GM21515 (cell line): ENCODE results near the gene CNR2.
"Not testable (repeated sequence)": the region's sequence is repeated elsewhere in the genome, so short reads cannot be mapped to it uniquely, and the experiment has no call there.

Experiments used
- ATAC-seq: cut with Tn5 transposase; IDR thresholded peaks from one replicate; pipeline ENCODE4 v1.9.1; 2021; ENCODE audit not compliant: unreplicated experiment

The CNR2 gene

GRCh38 chr1:23913212-23913880, at the start of gene CNR2:
TSS of gene CNR2 (minus strand) at chr1:23913362. CDS start at chr1:23875617, 37,745 bp downstream.
- no peak for ATAC-seq

DNA sequence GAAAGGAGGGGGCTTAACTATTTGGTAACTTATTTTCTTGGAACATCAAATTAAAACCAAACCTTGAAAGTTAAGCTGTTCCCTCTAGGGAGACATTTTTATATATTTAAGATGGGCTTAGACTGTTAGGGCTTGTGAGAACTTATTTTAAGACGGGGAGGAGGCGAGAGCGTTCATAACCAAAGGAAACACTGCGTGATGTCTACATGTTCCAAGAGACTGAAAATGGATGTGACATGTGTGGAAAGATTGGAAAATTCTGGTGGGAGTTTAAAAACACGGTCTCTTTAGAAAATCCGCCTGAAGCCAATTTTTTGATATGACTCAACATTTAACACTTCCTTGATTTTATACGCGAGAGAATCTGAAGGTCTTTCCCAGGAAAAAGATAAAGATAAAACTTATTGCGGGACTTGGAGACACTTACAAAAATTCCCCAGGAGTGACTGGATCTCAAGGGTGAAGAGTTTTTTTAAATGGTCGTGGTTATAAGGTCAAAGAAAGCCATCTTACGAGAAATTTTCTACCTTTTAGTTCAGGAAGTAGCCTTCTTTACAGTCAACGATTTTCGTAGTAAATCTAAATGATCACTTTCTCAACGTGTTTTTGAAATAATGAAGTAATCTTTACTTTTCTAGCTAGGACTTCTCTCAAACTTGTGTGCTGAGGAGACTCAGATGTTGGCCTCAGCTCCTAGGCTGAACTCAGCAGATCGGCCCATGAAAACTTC, 47.3 kb upstream of the CNR2 start:
- ATAC-seq: no peak

DNA sequence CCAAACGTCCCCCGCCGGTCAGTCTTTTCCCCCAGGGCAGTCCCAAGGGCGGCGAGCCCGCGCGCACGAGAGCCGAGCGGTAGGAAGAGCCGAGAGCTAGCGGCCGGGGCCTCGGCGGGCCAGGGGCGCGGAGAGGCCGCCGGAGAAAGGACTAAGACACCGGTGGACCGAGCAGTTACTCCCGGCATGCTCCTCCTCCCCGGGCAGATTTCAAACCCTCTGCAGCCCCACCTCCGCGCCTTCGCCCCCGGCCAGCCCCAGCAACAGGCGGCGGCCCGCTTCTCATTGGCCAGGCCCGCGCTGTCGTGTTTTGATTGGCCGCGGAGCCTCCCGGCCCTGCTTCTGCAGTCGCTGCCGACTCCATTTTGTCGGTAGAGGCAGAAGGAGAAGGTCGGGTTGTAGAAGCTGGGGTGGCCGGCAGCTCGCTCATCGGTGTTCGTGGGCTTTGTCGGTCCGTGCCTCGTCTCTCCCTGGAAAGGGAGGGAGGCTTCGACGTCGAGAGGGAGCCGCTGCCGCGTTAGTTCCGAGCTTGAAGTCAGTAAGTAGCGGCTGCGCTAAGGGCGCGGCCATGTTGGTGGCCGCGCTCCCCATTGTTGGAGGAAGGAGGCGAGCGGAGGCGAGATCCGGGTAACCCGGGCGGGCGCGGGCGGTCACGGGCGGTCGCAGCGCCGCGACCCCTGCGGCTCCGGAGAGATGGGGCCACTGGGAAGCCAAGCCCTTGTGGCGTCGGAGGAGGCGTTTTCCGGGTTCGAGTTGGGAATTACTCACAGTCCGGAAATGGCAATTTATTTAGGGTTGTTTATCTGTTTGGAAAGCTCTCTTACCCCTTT, 46.5 kb upstream of the CNR2 start, which contains the start of gene PNRC2:
TSS of gene PNRC2 (plus strand) at position 368 of the 830 bp plus-strand sequence. CDS start 1,630 bp downstream, outside the sequence.
- peak; percentile 65 for ATAC-seq

DNA sequence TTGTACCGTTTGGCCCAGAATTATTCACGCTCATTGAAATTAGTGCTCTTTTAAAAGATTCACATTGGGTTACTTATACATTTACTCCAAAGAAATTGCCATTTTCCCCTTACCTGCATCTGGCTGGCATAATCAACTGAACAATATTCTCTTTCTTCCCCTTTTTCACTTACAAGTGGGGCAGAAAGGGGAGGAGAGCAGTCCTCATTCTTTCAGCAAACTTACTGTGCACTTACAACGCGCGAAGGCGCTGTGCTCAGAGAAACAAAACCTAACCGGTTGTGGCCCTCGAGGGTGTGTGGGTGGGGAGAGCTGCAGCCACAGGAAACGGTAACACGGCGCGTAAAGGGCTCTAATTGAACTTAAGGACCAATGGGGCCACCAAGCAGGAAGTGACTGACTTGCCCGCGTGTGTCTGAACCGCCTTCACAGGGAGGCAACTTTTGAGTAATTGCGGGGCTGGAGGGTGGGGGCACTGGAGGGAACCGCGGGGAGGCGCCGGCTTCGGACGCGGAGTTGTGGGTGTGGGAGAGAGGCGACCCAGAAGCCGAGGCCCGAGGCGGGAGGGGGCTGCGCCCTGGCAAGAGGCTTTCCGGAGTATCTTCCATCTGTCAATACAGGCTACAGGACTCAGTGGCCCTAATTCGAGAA, 45.8 kb upstream of the CNR2 start:
- ATAC-seq: peak; percentile 63

- ATAC-seq: not testable (repeated sequence)
Observed at GRCh38 chr1:23958040-23958809, 45.1 kb upstream of the CNR2 start.

DNA sequence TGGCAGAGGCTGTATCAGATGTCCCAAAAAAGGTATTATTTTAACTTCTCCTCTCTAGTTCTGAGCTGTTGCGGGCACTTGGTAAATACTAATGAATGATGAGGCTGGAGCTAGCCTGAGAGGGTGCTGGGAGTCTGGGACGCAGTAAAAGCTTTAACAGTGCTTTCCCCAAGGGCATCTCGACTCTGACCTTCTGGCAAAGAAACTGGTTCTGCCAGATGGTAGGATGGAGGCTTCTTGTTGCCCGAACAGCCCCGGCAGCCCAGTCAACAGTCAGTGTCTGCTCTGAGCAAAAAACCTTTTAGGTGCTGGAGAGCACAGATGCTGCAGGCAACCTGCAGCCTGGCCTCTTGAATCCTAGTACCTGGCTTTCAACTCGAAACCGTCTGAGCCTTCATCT, 43.9 kb upstream of the CNR2 start:
- ATAC-seq: no peak

- no peak for ATAC-seq
Observed at GRCh38 chr1:23953020-23953419, 39.9 kb upstream of the CNR2 start.

DNA sequence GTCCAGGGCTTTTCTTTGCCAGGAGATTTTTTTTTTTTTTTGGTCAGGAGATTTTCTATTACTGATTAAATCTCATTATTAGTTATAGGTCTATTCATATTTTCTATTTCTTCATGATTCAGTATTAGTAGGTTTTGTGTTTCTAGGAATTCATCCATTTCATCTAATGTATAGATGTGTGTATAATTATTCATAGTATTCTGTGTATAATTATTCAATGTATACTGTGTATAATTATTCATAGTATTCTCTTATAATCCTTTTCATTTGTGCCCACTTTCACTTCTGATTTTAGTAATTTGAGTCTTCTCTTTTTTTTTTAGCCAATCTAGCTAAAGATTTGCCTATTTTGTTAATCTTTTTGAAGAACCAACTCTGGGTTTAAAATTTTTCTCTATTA, 34.2 kb upstream of the CNR2 start:
- ATAC-seq: no peak

GRCh38 chr1:23936481-23937176, 23.5 kb upstream of the CNR2 start:
- no peak for ATAC-seq

GRCh38 chr1:23931491-23931880, 18.3 kb upstream of the CNR2 start:
- ATAC-seq: no peak

DNA sequence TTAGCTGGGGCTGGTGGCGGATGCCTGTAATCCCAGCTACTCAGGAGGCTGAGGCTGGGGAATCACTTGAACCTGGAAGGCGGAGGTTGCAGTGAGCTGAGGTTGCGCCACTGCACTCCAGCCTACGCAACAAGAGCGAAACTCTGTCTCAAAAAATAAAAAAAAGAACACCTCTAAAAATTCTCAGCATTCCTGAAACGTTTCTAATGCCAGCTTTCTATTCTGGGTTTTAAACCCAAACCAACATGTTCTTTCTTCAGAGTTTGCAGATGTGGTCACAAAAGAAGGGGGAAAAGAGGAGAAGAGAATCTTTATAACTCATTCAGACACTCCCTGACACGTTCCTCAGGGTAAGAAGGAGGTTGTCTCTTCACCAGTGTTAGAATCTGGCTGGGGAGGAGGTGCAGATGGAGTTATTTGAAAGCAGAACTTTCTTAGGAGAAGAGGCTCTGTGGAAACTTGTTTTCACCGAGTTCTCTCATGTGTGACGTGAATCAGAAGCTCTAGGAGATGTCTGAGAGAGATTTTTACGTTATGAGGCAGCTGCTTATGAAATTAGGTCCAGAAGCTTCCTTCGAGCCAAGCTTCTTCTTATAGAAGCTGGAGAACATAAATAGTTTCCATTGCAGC, 17.8 kb upstream of the CNR2 start:
- no peak for ATAC-seq

DNA sequence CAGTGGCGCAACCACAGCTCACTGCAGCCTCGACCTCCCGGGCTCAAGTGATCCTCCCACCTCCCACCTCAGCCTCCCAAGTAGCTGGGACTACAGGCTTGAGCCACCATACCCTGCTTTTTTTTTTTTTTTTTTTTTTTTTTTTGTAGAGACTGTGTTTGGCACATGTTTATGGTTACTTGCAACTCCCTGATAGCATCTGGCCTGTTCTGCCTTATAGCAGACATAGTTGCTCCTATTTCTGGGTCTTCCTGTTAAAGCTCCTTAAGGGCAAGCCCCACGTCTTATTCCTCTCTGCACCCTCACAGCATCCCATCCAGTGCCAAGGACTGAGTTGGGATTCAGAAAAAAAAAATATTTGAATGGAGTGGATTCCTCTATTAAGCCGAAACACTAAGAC, 17.1 kb upstream of the CNR2 start:
- ATAC-seq: no peak

- no peak for ATAC-seq
Observed at GRCh38 chr1:23928789-23929188, 15.6 kb upstream of the CNR2 start.

- ATAC-seq: no peak
Observed at GRCh38 chr1:23927097-23927496, 13.9 kb upstream of the CNR2 start.

DNA sequence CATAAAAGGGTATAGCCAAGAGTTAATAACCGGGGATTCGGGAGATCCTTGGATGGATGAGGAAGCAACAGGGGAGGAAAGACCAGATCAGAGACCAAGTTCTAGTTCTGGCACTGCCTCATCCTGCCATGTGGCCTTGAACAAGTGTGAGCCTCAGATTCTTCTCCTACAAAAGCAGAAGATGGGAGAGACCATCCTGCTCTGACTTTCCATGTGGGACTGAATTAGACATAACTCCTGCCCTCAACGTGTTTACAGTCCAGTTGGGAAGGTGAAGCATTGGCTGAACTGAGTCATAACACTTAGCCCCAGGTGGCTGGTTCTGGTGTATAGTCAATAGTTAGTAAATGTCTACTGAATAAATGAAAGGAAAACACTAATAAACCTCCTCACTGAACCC, 12.1 kb upstream of the CNR2 start:
- ATAC-seq: no peak

- ATAC-seq: no peak
Observed at GRCh38 chr1:23924601-23925000, 11.4 kb upstream of the CNR2 start.

GRCh38 chr1:23923592-23924499, 10.7 kb upstream of the CNR2 start:
- no peak for ATAC-seq

- ATAC-seq: no peak
Observed at GRCh38 chr1:23922321-23922943, 9.3 kb upstream of the CNR2 start.
